Thyroid gland (tissue), 4 donors: ENCODE measurements around the gene SGPL1. TPM values are rescaled to one million over a fixed set of nuclear protein-coding genes. Genes with fewer than 3 reads are reported as not detected.
"Not testable (repeated sequence)": the region's sequence is repeated elsewhere in the genome, so short reads cannot be mapped to it uniquely, and the experiment has no call there.

Experiments
- DNase-seq, 2 donors: peaks; one replicate each; pipeline ENCODE4 v3.0.0-alpha.2; 2019
- H3K27ac ChIP-seq, 3 donors: fragments of 200-600 bp; sonication (generic); 1 replicate in 2 of 3; 2 replicates in 1 of 3; pipeline ENCODE4 v1.5.1; 2016 to 2019; ENCODE audit warnings: mild to moderate bottlenecking in 1 of 3, moderate library complexity in 1 of 3
- H3K27me3 ChIP-seq: fragments of 200-600 bp; sonication (generic); one replicate; pipeline ENCODE4 v1.5.1; 2019
- H3K36me3 ChIP-seq, 2 donors: fragments of 200-600 bp; sonication (generic); one replicate each; pipeline ENCODE4 v1.5.1; 2016 to 2019
- H3K4me1 ChIP-seq, 2 donors: fragments of 200-600 bp; sonication (generic); one replicate each; pipeline ENCODE4 v1.5.1; 2017 to 2019
- H3K4me3 ChIP-seq, 3 donors: fragments of 200-600 bp; sonication (generic); replicated peaks in 1 of 3; 1 replicate in 2 of 3; 2 replicates in 1 of 3; pipeline ENCODE4 v1.5.1; 2016; ENCODE audit warnings: mild to moderate bottlenecking in 1 of 3
- H3K9me3 ChIP-seq: fragments of 200-600 bp; sonication (generic); one replicate; pipeline ENCODE4 v1.5.1; 2017
- CTCF ChIP-seq, 6 experiments: fragments of 200-600 bp in 3 of 6; fragments of 450-650 bp in 3 of 6; sonication (generic) in 3 of 6; IDR thresholded peaks; one replicate each; pipeline ENCODE4 v1.5.1; 2016 to 2019; ENCODE audit warnings: antibody characterized with exemption in 6 of 6, mild to moderate bottlenecking in 2 of 6, inconsistent platforms in 1 of 6, moderate library complexity in 1 of 6
- POLR2A ChIP-seq, 2 donors: fragments of 450-650 bp; IDR thresholded peaks; one replicate each; pipeline ENCODE4 v1.6.1; 2017; ENCODE audit warnings: antibody characterized with exemption in 2 of 2, mild to moderate bottlenecking in 2 of 2, moderate library complexity in 1 of 2
- WGBS, 2 donors: methylation state at CpG; one replicate each; pipeline ENCODE4 v1.1.5; 2017; 5-methylcytosine and 5-hydroxymethylcytosine counted together
- intact Hi-C: fragments of 100-400 bp; cut with DNase I; formaldehyde crosslinking; loops from one replicate; pipeline ENCODE4 v1.15.1; 2023
- total RNA-seq, 4 donors: library from RNA; depleted of rRNA; stranded (reverse); fragments of >200 nt; gene quantifications; one replicate each; pipeline ENCODE4 v1.2.3, GENCODE V29; 2016

The SGPL1 gene
- 10 to 100 TPM; 40.6 to 64.4 (median 46.1) TPM for total RNA-seq

DNA sequence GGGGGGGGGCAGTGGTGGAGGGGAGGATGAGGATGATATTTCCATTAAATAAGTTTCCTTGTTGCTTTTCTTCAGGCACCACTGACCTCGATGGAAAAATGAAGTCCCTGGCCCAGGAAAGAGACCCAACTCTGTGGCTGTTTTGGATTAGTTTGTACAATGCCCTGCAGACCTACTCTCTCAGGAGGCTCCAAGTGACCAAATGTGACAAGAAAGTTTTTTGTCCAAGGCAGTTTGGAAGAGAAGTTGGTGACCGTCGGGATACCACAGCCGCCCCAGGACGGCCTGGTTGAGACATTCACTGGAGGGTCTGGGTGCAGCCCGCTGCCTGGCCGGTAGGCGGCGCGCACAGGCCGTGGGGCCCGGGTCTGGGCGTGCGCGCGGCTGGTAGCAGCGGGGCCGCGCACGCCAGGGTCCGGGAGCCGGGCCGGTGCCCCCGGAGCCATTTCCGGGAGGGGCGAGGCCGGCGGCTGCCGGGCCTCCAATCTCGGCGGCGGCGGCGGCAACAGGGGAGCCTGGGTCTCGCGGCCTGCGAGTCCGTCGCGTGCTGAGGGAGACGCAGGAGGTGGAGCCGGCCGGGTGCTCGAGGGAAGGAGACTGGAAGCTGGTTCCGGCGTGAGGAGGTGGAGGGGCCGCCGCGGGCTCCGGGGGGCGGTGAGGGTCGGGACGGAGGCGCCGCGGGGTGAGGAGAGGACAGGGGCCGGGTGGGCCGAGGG lies at the start of gene SGPL1:
Gene SGPL1 (plus strand): TSS at position 445 of the 716 bp plus-strand sequence. CDS start 906 bp downstream, outside the sequence.
- 23 to 24% methylated on average over 3 of the region's 58 CpGs for WGBS, 2 donors
- H3K9me3 ChIP-seq = no peaks in the 10 kb centered on the region
- peak within 1 kb of the TSS; percentile 22 to 64 (median 54) for H3K4me3 ChIP-seq
- peak; percentile 87 to 89 for DNase-seq
- H3K27ac ChIP-seq = peak within 1 kb of the TSS; percentile 85 to 91 (median 91)
- H3K27me3 ChIP-seq = no peaks in the 10 kb centered on the region
- intact Hi-C loops = loop anchor here (2.0 kb wide), 1 partner anchor 63 kb away; no protein-coding TSS in a partner anchor
- peak; percentile 26 to 75 for TF ChIP-seq POLR2A (IDR thresholded peaks at IDR 0.05)
- peak; percentile 56 to 100 (median 90) for TF ChIP-seq CTCF (IDR thresholded peaks at IDR 0.05)
- H3K36me3 ChIP-seq = peaks cover 4 to 10% of the 10 kb centered on the region in 2 donors
- peaks cover 5 to 36% of the 10 kb centered on the region in 2 donors for H3K4me1 ChIP-seq

DNA sequence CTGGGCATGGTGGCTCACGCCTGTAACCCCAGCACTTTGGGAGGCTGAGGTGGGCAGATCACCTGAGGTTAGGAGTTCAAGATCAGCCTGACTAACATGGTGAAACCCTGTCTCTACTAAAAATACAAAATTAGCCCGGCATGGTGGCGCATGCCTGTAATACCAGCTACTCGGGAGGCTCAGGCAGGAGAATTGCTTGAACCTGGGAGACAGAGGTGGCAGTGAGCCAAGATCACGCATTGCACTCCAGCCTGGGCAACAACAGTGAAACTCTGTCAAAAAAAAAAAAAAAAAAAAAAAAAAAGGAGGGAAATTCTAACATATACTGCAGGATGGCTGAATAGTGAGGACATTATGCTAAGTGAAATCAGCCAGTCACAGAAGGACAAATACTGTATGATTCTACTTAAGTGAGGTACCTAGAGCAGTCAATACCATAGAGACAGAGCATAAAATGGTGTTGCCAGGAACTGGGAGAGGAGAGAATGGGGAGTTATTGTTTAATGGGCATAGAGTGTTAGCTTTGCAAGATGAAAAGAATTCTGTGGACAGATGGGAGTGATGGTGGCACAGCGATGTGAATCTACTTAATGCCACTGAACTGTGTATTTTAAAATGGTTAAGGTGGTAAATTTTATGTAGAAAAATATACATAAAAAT lies 47.6 kb upstream of the SGPL1 start:
- intact Hi-C loops, H3K27ac ChIP-seq, DNase-seq, H3K4me3 ChIP-seq, H3K4me1 ChIP-seq, H3K9me3 ChIP-seq, H3K27me3 ChIP-seq, H3K36me3 ChIP-seq: not testable (repeated sequence)
- 81 to 83% methylated on average over 6 of the region's 6 CpGs for WGBS, 2 donors

DNA sequence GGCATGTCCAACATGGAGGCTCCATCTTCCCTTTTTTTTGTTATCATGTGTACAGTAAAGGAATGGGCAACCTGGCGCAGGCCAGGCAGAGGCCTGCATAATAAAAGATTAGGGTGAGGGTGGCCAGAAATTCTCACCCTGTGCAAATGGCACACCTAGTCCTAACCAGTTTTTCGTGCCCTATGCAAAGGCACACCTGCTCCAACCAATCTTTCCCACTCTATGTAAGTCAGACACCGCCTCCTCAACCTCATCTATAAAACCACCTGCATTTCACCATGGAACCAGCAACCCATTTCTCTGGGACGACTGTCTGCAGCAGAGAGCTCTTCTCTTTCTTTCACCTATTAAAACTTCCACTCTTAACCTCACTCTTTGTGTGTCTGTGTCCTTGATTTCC lies 46.6 kb upstream of the SGPL1 start:
- no peak for DNase-seq
- Histone ChIP-seq H3K27me3 (no peaks in the 10 kb centered on the region), H3K4me1 (no peaks in the 10 kb centered on the region), H3K36me3 (no peaks in the 10 kb centered on the region), H3K27ac (no peak overlapping the region), H3K4me3 (no peak overlapping the region), H3K9me3 (no peaks in the 10 kb centered on the region)
- intact Hi-C loops = no loop called here
- 83 to 90% methylated on average over 4 of the region's 4 CpGs for WGBS, 2 donors
- TF ChIP-seq CTCF (IDR thresholded peaks at IDR 0.05) (no peak), POLR2A (IDR thresholded peaks at IDR 0.05) (no peak)

- Histone ChIP-seq H3K36me3 (no peaks in the 10 kb centered on the region), H3K27me3 (no peaks in the 10 kb centered on the region), H3K9me3 (no peaks in the 10 kb centered on the region), H3K27ac (no peak overlapping the region), H3K4me3 (no peak overlapping the region), H3K4me1 (no peaks in the 10 kb centered on the region)
- no peak for TF ChIP-seq POLR2A (IDR thresholded peaks at IDR 0.05)
- no peak for TF ChIP-seq CTCF (IDR thresholded peaks at IDR 0.05)
- no peak for DNase-seq
- 89 to 90% methylated on average over 2 of the region's 2 CpGs for WGBS, 2 donors
- intact Hi-C loops = no loop called here
These were observed 45.7 kb upstream of the SGPL1 start for GRCh38 chr10:70770001-70770400.

GRCh38 chr10:70770516-70770915 lies 45.2 kb upstream of the SGPL1 start:
- H3K36me3 ChIP-seq, intact Hi-C loops, H3K27me3 ChIP-seq, H3K9me3 ChIP-seq, H3K4me3 ChIP-seq, H3K4me1 ChIP-seq, DNase-seq, H3K27ac ChIP-seq: not testable (repeated sequence)
- WGBS, 2 donors = 88 to 98% methylated on average over 7 of the region's 7 CpGs
